Liver (tissue), 9 donors: ENCODE results near the gene CFAP54. TPM values are rescaled to one million over a fixed set of nuclear protein-coding genes. Genes with fewer than 3 reads are reported as not detected.
A peak's percentile ranks its signal among the peaks of the same experiment; 100 is the strongest.

ENCODE experiments used
- DNase-seq: peaks from one replicate; pipeline ENCODE4 v3.0.0-alpha.2; 2017; ENCODE audit warnings: low spot score
- H3K27ac ChIP-seq, 2 donors: one replicate each; pipeline ENCODE4 v1.7.0; 2013; ENCODE audit warnings: inconsistent platforms in 2 of 2, low read length in 2 of 2, control low read depth in 1 of 2, low read depth in 1 of 2, mild to moderate bottlenecking in 1 of 2
- H3K27me3 ChIP-seq, 4 donors: one replicate each; pipeline versions ENCODE4 v1.6.1 to v1.7.0; 2013; ENCODE audit warnings: low read length in 3 of 4, inconsistent platforms in 1 of 4, mild to moderate bottlenecking in 1 of 4, moderate library complexity in 1 of 4; ENCODE audit not compliant: control insufficient read depth in 4 of 4, insufficient read depth in 4 of 4
- H3K36me3 ChIP-seq, 4 donors: one replicate each; pipeline versions ENCODE4 v1.6.1 to v1.7.0; 2013; ENCODE audit warnings: low read length in 3 of 4, mild to moderate bottlenecking in 3 of 4, low read depth in 1 of 4, moderate library complexity in 1 of 4; ENCODE audit not compliant: control insufficient read depth in 4 of 4, insufficient read depth in 3 of 4
- H3K4me1 ChIP-seq, 4 donors: one replicate each; pipeline versions ENCODE4 v1.6.1 to v1.7.0; 2013; ENCODE audit warnings: low read length in 3 of 4, mild to moderate bottlenecking in 3 of 4, moderate library complexity in 1 of 4; ENCODE audit not compliant: control insufficient read depth in 4 of 4, insufficient read depth in 4 of 4
- H3K4me3 ChIP-seq, 3 donors: one replicate each; pipeline versions ENCODE4 v1.6.1 to v1.7.0; 2013; ENCODE audit warnings: low read length in 3 of 3, control low read depth in 1 of 3, low read depth in 1 of 3, mild to moderate bottlenecking in 1 of 3
- H3K9ac ChIP-seq, 2 donors: one replicate each; pipeline ENCODE4 v1.7.0; 2013; ENCODE audit warnings: low read length in 2 of 2, mild to moderate bottlenecking in 2 of 2, moderate library complexity in 2 of 2, control low read depth in 1 of 2, low read depth in 1 of 2
- H3K9me3 ChIP-seq, 4 donors: one replicate each; pipeline versions ENCODE4 v1.6.1 to v1.7.0; 2013; ENCODE audit warnings: low read length in 3 of 4; ENCODE audit not compliant: control insufficient read depth in 4 of 4
- ATF3 ChIP-seq: IDR thresholded peaks from 2 replicates; pipeline ENCODE4 v1.6.1; 2016; ENCODE audit warnings: antibody characterized with exemption
- CTCF ChIP-seq: fragments of 150-350 bp; IDR thresholded peaks from 2 replicates; pipeline ENCODE4 v1.5.1; 2017; ENCODE audit warnings: improper control_type of control experiment, low read depth, low read length; ENCODE audit not compliant: missing input control
- EGR1 ChIP-seq, 2 donors: IDR thresholded peaks; 2 replicates each; pipeline ENCODE4 v1.6.1; 2016 to 2018; ENCODE audit warnings: antibody characterized with exemption in 2 of 2, low read depth in 2 of 2
- FOXA1 ChIP-seq: IDR thresholded peaks from 2 replicates; pipeline ENCODE4 v1.6.1; 2016; ENCODE audit warnings: antibody characterized with exemption
- FOXA2 ChIP-seq: IDR thresholded peaks from 2 replicates; pipeline ENCODE4 v1.6.1; 2016; ENCODE audit warnings: antibody characterized with exemption
- GABPA ChIP-seq, 2 donors: IDR thresholded peaks in 1 of 2; conservative IDR thresholded peaks in 1 of 2; 2 replicates each; pipeline ENCODE4 v1.6.1; 2016; ENCODE audit warnings: antibody characterized with exemption in 2 of 2, mild to moderate bottlenecking in 1 of 2, moderate library complexity in 1 of 2
- HNF4A ChIP-seq, 2 donors: conservative IDR thresholded peaks; 2 replicates each; pipeline ENCODE4 v1.6.1; 2016; ENCODE audit warnings: antibody characterized with exemption in 2 of 2, mild to moderate bottlenecking in 2 of 2
- HNF4G ChIP-seq: IDR thresholded peaks from 2 replicates; pipeline ENCODE4 v1.6.1; 2016; ENCODE audit warnings: antibody characterized with exemption
- JUND ChIP-seq, 2 donors: IDR thresholded peaks; 2 replicates each; pipeline ENCODE4 v1.6.1; 2016; ENCODE audit warnings: antibody characterized with exemption in 2 of 2
- MAX ChIP-seq: IDR thresholded peaks from 2 replicates; pipeline ENCODE4 v1.6.1; 2016; ENCODE audit warnings: antibody characterized with exemption
- NR2F2 ChIP-seq: IDR thresholded peaks from 2 replicates; pipeline ENCODE4 v1.6.1; 2016; ENCODE audit warnings: antibody characterized with exemption
- RAD21 ChIP-seq, 2 donors: IDR thresholded peaks; 2 replicates each; pipeline ENCODE4 v1.6.1; 2016; ENCODE audit warnings: antibody characterized with exemption in 2 of 2, mild to moderate bottlenecking in 2 of 2
- REST ChIP-seq: IDR thresholded peaks from 2 replicates; pipeline ENCODE4 v1.6.1; 2016; ENCODE audit warnings: antibody characterized with exemption, mild to moderate bottlenecking
- RXRA ChIP-seq, 2 donors: IDR thresholded peaks; 2 replicates each; pipeline ENCODE4 v1.6.1; 2017 to 2018; ENCODE audit warnings: antibody characterized with exemption in 2 of 2, mild to moderate bottlenecking in 1 of 2
- SP1 ChIP-seq: IDR thresholded peaks from 2 replicates; pipeline ENCODE4 v1.6.1; 2018; ENCODE audit warnings: antibody characterized with exemption, mild to moderate bottlenecking
- TAF1 ChIP-seq: conservative IDR thresholded peaks from 2 replicates; pipeline ENCODE4 v1.6.1; 2016; ENCODE audit warnings: antibody characterized with exemption, mild to moderate bottlenecking
- YY1 ChIP-seq: IDR thresholded peaks from 2 replicates; pipeline ENCODE4 v1.6.1; 2016; ENCODE audit warnings: antibody characterized with exemption, mild to moderate bottlenecking
- ZBTB33 ChIP-seq: IDR thresholded peaks from 2 replicates; pipeline ENCODE4 v1.6.1; 2016; ENCODE audit warnings: antibody characterized with exemption
- WGBS: extraction: QIAGEN DNeasy Blood & Tissue Kit; methylation state at CpG from one replicate; pipeline ENCODE4 v1.1.7; 2013; 5-methylcytosine and 5-hydroxymethylcytosine counted together
- polyA plus RNA-seq, 2 donors: library from polyadenylated mRNA; stranded (reverse) in 1 of 2; unstranded in 1 of 2; fragments of 200-250 nt in 1 of 2; fragments of >200 nt in 1 of 2; fragmentation: Nextera tagmentation in 1 of 2; extraction: Ambion mirVana in 1 of 2; gene quantifications; one replicate each; pipeline versions ENCODE4 v1.2.1 to v1.2.3, GENCODE V29; 2013 to 2015
- total RNA-seq, 2 donors: library from RNA; depleted of rRNA; stranded (reverse); fragments of >200 nt; gene quantifications; one replicate each; pipeline ENCODE4 v1.2.3, GENCODE V29; 2014
- donor health status: healthy.
- donor health status: healthy.
- donor health status: healthy.
- donor health status: healthy.
- donor health status: healthy.

The CFAP54 gene
- total and polyA plus RNA-seq, 4 donors: 0.01 to 0.19 (median 0.15) TPM

GRCh38 chr12:96902076-96902475, 412.7 kb downstream of the CFAP54 start (continued):
- no peak for TF ChIP-seq HNF4A (conservative IDR thresholded peaks at IDR 0.05)
- no peak for TF ChIP-seq HNF4G
- TF ChIP-seq FOXA2: no peak
- TF ChIP-seq RAD21 (IDR thresholded peaks at IDR 0.05): no peak
- no peak for TF ChIP-seq ZBTB33
- TF ChIP-seq NR2F2: no peak
- no peak for TF ChIP-seq TAF1

GRCh38 chr12:96906498-96906848, 417.1 kb downstream of the CFAP54 start:
- Histone ChIP-seq H3K9ac (peak overlapping the region; percentile 68 to 85), H3K4me1 (peaks cover 0 to 11% (median 8%) of the 10 kb centered on the region in 4 donors), H3K36me3 (no peaks in the 10 kb centered on the region), H3K27ac (peak overlapping the region; percentile 64 to 78), H3K4me3 (peak overlapping the region; percentile 84 to 94 (median 86)), H3K27me3 (no peaks in the 10 kb centered on the region), H3K9me3 (no peaks in the 10 kb centered on the region)
- DNase-seq: no peak
- no peak for TF ChIP-seq NR2F2
- no peak for TF ChIP-seq RAD21 (IDR thresholded peaks at IDR 0.05)
- no peak for TF ChIP-seq CTCF
- no peak for TF ChIP-seq EGR1 (IDR thresholded peaks at IDR 0.05; ENCODE audit: low read depth in 2 of 2)
- no peak for TF ChIP-seq GABPA (IDR thresholded peaks at IDR 0.05 in 1 of 2, conservative IDR thresholded peaks at IDR 0.05 in 1 of 2)
- TF ChIP-seq MAX: no peak
- no peak for TF ChIP-seq FOXA1
- TF ChIP-seq FOXA2: no peak
- TF ChIP-seq SP1: no peak
- TF ChIP-seq TAF1: no peak
- TF ChIP-seq ZBTB33: no peak
- TF ChIP-seq ATF3: no peak
- TF ChIP-seq YY1: no peak
- TF ChIP-seq HNF4A (conservative IDR thresholded peaks at IDR 0.05): no peak
- TF ChIP-seq JUND (IDR thresholded peaks at IDR 0.05): no peak
- no peak for TF ChIP-seq HNF4G
- TF ChIP-seq REST: no peak
- no peak for TF ChIP-seq RXRA (IDR thresholded peaks at IDR 0.05)
- 39% methylated on average over 9 of the region's 9 CpGs for WGBS
